ENCODE data around the gene KRTAP2-2. TPM values are rescaled to one million over a fixed set of nuclear protein-coding genes. Genes with fewer than 3 reads are reported as not detected.

The KRTAP2-2 gene
- total and polyA plus RNA-seq, 2 donors (not counting 3 experiments of a cell fraction or from before 2014, with no cell fraction given), result not detected

- no peaks in the 10 kb centered on the region for H3K79me2 ChIP-seq (ENCODE audit: control insufficient read depth, insufficient read depth, low read length)
- no peak overlapping the region for H2AFZ ChIP-seq (ENCODE audit: low read depth, low read length)
- H4K20me1 ChIP-seq (replicated peaks; ENCODE audit: control insufficient read depth, extremely low read depth, insufficient read depth, low read length), result no peaks in the 10 kb centered on the region
- no peaks in the 10 kb centered on the region for H3K4me1 ChIP-seq (ENCODE audit: control insufficient read depth, extremely low read depth, insufficient read depth, low read length)
- FAIRE-seq (no peak), DNase-seq (ENCODE audit: low read depth, low spot score) (no peak)
- ChIA-PET CTCF (no interaction called here), POLR2A (no interaction called here)
- intact Hi-C loops (cut with micrococcal nuclease), result no loop called here
- no peak for TF ChIP-seq POLR2AphosphoS5 (IDR thresholded peaks at IDR 0.05; ENCODE audit: insufficient read depth, low read depth, low read length)
- TF ChIP-seq POLR2A (IDR thresholded peaks at IDR 0.05; ENCODE audit: low read depth, low read length), result no peak
- no peak for TF ChIP-seq FOS (IDR thresholded peaks at IDR 0.05; ENCODE audit: borderline replicate concordance, insufficient read depth, low read length)
- no peak for TF ChIP-seq JUN (IDR thresholded peaks at IDR 0.05; ENCODE audit: borderline replicate concordance, insufficient read depth, insufficient read length, low read depth)
- no peak for TF ChIP-seq MAX (IDR thresholded peaks at IDR 0.05; ENCODE audit: insufficient read depth, insufficient read length)
- TF ChIP-seq MYC (IDR thresholded peaks at IDR 0.05; ENCODE audit: low read depth, low read length), result no peak
- TF ChIP-seq CTCF (IDR thresholded peaks at IDR 0.05; ENCODE audit: extremely low read depth in 1 of 2, insufficient read depth in 1 of 2, low read depth in 1 of 2, low read length in 2 of 2), result no peak
- no peak for TF ChIP-seq GATA2 (IDR thresholded peaks at IDR 0.05; ENCODE audit: insufficient read depth, insufficient read length, low read depth, low read length)
- no peak for TF ChIP-seq EZH2 (IDR thresholded peaks at IDR 0.05; ENCODE audit: borderline replicate concordance, low read depth, low read length, severe bottlenecking)
- H3K27ac ChIP-seq (ENCODE audit: insufficient read depth, low read depth, low read length), result no peak overlapping the region
- no peak overlapping the region for H3K9ac ChIP-seq (replicated peaks; ENCODE audit: extremely low read depth, insufficient read depth, low read length)
- no TSS peak for BruUV-seq (replicated peaks)
- H3K4me3 ChIP-seq (replicated peaks in 1 of 3; ENCODE audit: insufficient read depth in 1 of 3, low read depth in 1 of 3, low read length in 3 of 3), result no peak overlapping the region
- H3K9me1 ChIP-seq (replicated peaks; ENCODE audit: control insufficient read depth, extremely low read depth, insufficient read depth, low read length), result no peaks in the 10 kb centered on the region
- H3K9me3 ChIP-seq (replicated peaks; ENCODE audit: control insufficient read depth, insufficient read depth, low read length), result no peaks in the 10 kb centered on the region
- dilution Hi-C loops (cut with MboI; ENCODE audit: extremely low pct_ligation_motif_present, low sequenced_read_pairs), result no loop called here
- peaks cover 0 to 1% of the 10 kb centered on the region in 2 experiments for H3K27me3 ChIP-seq (ENCODE audit: control insufficient read depth in 2 of 2, insufficient read depth in 2 of 2, low read length in 2 of 2)
- no peak overlapping the region for H3K4me2 ChIP-seq (ENCODE audit: insufficient read depth, low read length)
- no peaks in the 10 kb centered on the region for H3K36me3 ChIP-seq (ENCODE audit: control insufficient read depth in 2 of 2, extremely low read depth in 1 of 2, insufficient read depth in 2 of 2, low read length in 2 of 2)
These were observed 38.3 kb downstream of the KRTAP2-2 start for GRCh38 chr17:41016578-41017215.
